ENCODE data around the gene SORBS1. TPM values are rescaled to one million over a fixed set of nuclear protein-coding genes. Genes with fewer than 3 reads are reported as not detected.

SORBS1 gene
- total RNA-seq, 1 experiment from 2014 or later = 0.56 TPM

GRCh38 chr10:95321554-95322301 lies 239.4 kb downstream of the SORBS1 start:
- H3K27me3 ChIP-seq (replicated peaks; ENCODE audit: insufficient read depth, low read depth, low read length, poor library complexity) = peaks cover 4% of the 10 kb centered on the region
- ChIA-PET CTCF (no interaction called here), POLR2A (ENCODE audit: low non-redundant PET) (no interaction called here)
- H3K9me3 ChIP-seq (ENCODE audit: low read depth, low read length, poor library complexity, severe bottlenecking) = no peaks in the 10 kb centered on the region
- intact Hi-C loops (cut with micrococcal nuclease; ENCODE audit: unreplicated experiment) = no loop called here
- H3K27ac ChIP-seq (ENCODE audit: low read depth, low read length, poor library complexity, severe bottlenecking) = no peak overlapping the region
- TF ChIP-seq EZH2 (IDR thresholded peaks at IDR 0.05; ENCODE audit: borderline replicate concordance, low read depth, low read length, poor library complexity, severe bottlenecking) (no peak), CTCF (conservative IDR thresholded peaks at IDR 0.05; ENCODE audit: low read depth, low read length) (no peak)
- no peaks in the 10 kb centered on the region for H3K4me1 ChIP-seq (ENCODE audit: insufficient read depth, low read length, poor library complexity, severe bottlenecking)
- H3K36me3 ChIP-seq (ENCODE audit: insufficient read depth, low read length, poor library complexity, severe bottlenecking) = no peaks in the 10 kb centered on the region
- DNase-seq (ENCODE audit: low spot score) = no peak
- H3K4me3 ChIP-seq (ENCODE audit: low read depth, low read length, poor library complexity, severe bottlenecking) = no peak overlapping the region
- no TSS peak for BruUV-seq (replicated peaks)

GRCh38 chr10:95319239-95319638 lies 241.9 kb downstream of the SORBS1 start:
- intact Hi-C loops (cut with micrococcal nuclease; ENCODE audit: unreplicated experiment) = no loop called here
- Histone ChIP-seq H3K36me3 (ENCODE audit: insufficient read depth, low read length, poor library complexity, severe bottlenecking) (no peaks in the 10 kb centered on the region), H3K27me3 (replicated peaks; ENCODE audit: insufficient read depth, low read depth, low read length, poor library complexity) (no peaks in the 10 kb centered on the region), H3K4me1 (ENCODE audit: insufficient read depth, low read length, poor library complexity, severe bottlenecking) (no peaks in the 10 kb centered on the region), H3K4me3 (ENCODE audit: low read depth, low read length, poor library complexity, severe bottlenecking) (no peak overlapping the region), H3K9me3 (ENCODE audit: low read depth, low read length, poor library complexity, severe bottlenecking) (no peaks in the 10 kb centered on the region), H3K27ac (ENCODE audit: low read depth, low read length, poor library complexity, severe bottlenecking) (no peak overlapping the region)
- POLR2A ChIA-PET (ENCODE audit: low non-redundant PET) = no interaction called here
- no peak for DNase-seq (ENCODE audit: low spot score)
- CTCF ChIA-PET = no interaction called here
- BruUV-seq (replicated peaks) = no TSS peak
- TF ChIP-seq CTCF (conservative IDR thresholded peaks at IDR 0.05; ENCODE audit: low read depth, low read length) (no peak), EZH2 (IDR thresholded peaks at IDR 0.05; ENCODE audit: borderline replicate concordance, low read depth, low read length, poor library complexity, severe bottlenecking) (no peak)

- no peak for DNase-seq (ENCODE audit: low spot score)
Observed at GRCh38 chr10:95315509-95315908, 245.7 kb downstream of the SORBS1 start.

More at GRCh38 chr10:95315509-95315908, 245.7 kb downstream of the SORBS1 start:
- intact Hi-C loops (cut with micrococcal nuclease; ENCODE audit: unreplicated experiment) = no loop called here
- ChIA-PET CTCF (no interaction called here), POLR2A (ENCODE audit: low non-redundant PET) (no interaction called here)
- no peaks in the 10 kb centered on the region for H3K4me1 ChIP-seq (ENCODE audit: insufficient read depth, low read length, poor library complexity, severe bottlenecking)
- no peaks in the 10 kb centered on the region for H3K27me3 ChIP-seq (replicated peaks; ENCODE audit: insufficient read depth, low read depth, low read length, poor library complexity)
- H3K27ac ChIP-seq (ENCODE audit: low read depth, low read length, poor library complexity, severe bottlenecking) = no peak overlapping the region
- no TSS peak for BruUV-seq (replicated peaks)
- no peaks in the 10 kb centered on the region for H3K9me3 ChIP-seq (ENCODE audit: low read depth, low read length, poor library complexity, severe bottlenecking)
- H3K36me3 ChIP-seq (ENCODE audit: insufficient read depth, low read length, poor library complexity, severe bottlenecking) = no peaks in the 10 kb centered on the region
- TF ChIP-seq EZH2 (IDR thresholded peaks at IDR 0.05; ENCODE audit: borderline replicate concordance, low read depth, low read length, poor library complexity, severe bottlenecking) = no peak
- TF ChIP-seq CTCF (conservative IDR thresholded peaks at IDR 0.05; ENCODE audit: low read depth, low read length) = no peak
- H3K4me3 ChIP-seq (ENCODE audit: low read depth, low read length, poor library complexity, severe bottlenecking) = no peak overlapping the region

Data from A673 (cell line).